GM19238 (cell line): ENCODE data around the gene B4GAT1.
"Not testable (repeated sequence)": the region's sequence is repeated elsewhere in the genome, so short reads cannot be mapped to it uniquely, and the experiment has no call there.

Experiments
- DNase-seq: peaks from one replicate; pipeline ENCODE4 v3.0.0; 2011; ENCODE audit warnings: low spot score; ENCODE audit not compliant: insufficient read length

The B4GAT1 gene

DNA sequence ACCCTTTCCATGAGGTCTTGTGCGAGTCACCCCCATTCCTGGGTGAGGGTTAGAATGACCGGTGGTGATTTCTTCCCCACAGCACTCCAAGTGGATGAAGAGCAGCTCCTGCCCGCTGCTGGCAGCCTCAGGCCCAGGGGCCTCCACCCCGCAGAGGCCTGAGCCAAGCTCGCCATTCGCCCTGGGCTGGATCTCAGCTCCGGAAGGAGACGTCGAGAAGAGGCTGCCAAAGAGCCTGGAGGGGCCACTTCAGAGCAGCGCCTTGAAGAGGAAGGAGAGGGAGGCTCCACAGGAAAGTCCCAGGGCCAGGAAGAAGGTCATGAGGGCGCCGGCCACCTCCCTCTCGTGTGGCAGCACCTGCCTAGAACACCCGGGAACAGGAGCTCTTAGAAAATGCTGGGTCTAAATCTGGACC lies 15.8 kb upstream of the B4GAT1 start:
- DNase-seq: no peak

DNA sequence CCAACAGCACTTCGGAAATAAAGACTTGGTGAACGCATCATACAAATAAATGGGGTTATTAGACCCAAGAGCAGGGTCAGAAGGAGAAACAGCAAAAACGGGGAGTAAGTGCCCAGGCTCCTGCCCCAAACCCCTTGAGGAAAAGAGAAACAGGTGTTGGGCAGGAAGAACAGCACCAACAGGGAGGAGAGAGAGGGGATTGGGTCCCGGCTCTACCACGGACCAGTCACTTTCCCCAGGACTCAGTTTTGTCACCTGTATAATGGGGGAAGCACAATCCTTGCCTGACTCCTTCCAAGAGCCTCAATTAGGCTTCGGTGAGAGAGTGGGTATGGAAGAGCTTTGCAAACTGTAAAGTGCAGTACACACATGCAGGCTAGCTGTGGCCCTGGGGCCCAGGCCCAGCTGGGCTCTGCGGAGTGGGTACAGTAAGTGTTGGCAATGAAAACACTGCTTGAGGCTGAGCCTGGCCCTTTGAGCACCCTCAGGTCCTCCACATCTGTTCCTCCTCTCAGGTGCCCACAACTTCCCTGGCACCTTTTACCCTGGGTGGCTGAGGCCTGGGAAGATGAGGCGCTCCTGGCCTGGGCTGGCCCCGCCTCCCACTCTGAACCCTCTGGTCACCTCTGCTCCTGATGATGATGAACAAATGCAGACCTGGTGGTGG lies 15.2 kb upstream of the B4GAT1 start:
- DNase-seq: no peak

DNA sequence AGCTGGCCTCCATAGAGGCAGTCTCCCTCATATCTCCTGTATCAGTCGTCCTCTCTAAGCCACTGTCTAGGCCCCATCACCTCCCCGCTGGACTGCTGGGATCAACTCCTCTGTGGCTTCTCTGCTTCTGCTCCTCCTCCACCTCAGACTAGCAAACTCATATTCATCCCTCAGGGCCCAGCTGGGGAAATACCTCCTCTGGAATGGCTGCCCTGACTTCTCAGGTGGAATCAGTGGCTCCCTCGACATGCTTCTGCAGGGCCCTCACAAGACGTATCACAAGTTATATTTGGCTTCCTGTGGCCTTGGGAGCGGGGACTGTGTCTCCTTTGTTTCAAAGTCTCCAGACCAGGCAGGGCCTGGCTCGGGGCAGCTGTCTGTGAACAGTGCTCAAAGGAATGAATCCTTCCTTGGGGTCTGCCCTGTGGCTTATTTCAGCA lies 14.1 kb upstream of the B4GAT1 start:
- DNase-seq: no peak

DNA sequence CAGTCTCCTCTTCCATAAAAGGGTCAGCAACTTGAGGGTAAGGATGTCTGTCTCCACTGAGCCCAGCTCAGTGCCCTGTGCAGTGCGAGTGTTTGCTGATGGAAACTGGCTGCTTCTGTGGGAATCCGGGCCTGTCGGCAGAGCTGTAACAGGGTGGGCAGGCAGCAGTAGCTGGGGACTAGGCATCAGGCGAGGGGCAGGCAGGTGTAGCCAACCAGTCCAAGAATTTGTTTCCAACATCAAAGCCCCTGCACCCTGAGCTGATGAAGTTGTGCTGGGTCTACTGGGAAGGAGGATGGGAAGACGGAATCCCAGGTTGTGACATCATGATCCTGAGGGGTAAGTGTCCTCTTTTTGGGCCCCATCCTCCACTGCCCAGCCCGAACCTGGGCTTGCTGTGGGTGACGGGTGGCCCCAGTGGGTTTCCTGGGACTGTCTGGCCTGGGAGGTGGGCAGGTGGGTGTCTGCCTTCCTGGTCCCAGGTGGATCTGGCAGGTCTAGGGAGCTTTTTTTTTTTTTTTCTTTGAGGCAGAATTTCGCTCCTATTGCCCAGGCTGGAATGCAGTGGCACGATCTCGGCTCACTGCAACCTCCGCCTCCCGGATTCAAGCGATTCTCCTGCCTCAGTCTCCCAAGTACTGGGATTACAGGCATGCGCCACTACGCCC lies 13.1 kb upstream of the B4GAT1 start:
- no peak for DNase-seq

DNA sequence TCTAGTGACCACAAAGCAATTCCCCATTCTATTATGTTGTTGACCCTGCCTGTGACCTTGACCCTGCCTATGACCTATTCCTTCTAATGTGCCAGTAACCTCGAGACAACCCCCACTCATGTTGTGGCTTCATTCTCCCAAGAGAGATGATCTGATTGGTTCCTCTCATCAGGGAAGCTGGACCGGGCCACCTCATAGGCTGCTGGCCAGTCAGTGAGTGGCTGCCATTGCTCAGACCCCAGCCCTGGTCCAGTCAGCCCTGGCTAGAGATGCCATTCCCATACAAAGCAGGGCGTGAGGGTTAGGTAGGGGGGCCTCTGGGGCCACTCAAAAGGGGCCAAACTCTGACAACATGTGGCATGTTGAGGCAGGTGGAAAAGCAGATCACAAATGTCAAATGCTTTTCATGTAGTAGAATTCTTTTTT lies 12.2 kb upstream of the B4GAT1 start:
- DNase-seq: no peak

DNA sequence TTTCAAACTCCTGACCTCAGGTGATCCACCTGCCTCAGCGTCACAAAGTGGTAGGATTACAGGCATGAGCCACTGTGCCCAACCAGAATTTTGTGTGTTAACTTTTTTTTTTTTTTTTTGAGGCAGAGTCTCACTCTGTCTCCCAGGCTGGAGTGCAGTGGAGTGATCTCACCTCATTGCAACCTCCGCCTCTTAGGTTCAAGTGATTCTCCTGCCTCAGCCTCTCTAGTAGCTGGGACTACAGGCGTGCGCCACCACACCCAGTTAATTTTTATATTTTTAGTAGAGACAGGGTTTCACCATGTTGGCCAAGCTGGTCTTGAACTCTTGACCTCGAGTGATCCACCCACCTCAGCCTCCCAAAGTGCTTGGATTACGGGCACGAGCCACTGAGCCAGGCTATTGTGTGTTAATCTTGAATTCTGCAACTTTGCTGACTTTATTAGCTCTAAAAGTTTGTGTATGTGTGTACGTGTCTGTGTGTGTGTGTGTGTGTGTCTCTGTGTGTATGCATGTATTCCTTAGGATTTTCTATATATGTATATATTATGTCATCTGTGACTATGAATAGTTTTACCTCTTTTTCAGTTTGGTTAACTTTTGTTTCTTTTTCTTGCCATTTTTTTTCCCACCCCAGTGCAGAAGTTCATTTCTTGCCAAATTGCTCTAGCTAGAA lies 3.3 kb upstream of the B4GAT1 start:
- not testable (repeated sequence) for DNase-seq

DNA sequence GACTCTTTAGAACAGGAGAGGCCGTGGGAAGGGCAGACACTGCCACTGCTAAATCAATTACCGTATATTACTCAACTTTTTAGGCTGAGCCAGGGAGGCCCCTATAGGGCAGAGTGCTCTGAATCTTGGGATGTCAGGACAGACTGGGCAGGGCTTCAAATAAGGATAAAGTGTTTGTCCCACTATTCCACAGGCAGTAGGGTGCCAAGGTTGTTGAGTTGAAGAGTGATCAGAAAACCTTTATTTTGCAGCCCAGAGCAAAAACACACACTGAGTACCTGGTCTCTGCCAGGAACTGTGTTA lies 1.6 kb upstream of the B4GAT1 start:
- no peak for DNase-seq

DNA sequence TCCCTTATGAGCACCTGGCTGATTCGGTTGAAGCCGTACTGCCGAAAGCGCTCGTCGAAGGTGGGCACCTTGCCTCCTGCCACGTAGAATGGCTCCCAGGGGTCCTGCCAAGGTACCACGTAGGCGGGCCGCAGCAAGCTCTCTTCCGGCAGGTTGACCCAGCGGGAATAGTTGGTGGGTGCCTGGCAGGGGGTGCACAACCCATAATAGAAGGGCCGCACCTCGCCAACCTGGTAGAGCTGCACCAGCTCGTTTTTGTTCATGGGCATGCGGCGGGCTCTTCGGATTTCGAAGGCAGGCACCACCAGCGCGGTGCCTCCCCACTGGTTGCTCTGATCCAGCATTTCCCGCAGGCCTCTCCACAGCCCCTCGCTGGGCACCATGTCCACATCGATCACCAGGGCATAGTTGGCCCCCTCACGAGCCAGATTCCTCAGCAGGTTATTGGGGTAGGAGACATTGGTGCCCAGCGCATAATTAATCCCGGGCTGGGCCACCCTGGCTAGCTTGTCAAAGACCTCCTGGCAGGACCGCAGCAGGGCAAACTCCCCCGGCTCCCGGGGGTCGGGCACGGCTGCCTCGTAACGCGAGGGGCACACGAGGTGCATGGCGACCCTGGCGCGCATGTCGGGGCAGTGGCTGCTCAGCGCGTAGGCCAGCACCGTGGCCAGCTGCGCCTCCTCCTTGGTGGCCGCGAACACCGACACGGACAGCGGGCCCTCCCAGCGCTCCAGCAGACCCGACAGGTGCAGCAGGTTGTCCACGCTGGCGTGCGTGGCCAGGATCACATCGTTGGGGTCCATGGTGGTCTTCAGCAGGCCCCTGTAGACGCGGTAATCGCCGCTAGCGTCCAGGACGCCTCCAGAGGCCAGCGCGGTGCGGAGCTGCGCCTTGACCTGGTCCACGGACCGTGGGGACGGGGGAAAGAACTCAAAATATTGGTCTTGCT lies 679 bp downstream of the B4GAT1 start:
- no peak for DNase-seq

DNA sequence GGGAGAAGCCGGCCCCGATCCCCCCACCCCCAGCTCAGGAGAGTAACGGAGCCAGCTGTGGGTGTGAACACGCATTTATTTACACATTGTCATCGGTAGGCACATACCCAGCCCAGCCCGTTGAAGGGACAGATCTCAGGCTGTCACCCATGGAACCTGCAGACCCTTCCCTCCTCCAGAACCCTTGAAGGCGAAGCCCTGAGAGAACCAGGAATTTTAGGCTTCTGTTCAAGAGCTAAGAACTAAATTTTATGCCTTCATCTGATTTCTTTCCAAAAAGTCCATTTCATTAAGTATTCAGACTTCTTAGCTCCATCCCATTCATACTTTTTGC lies 2.1 kb downstream of the B4GAT1 start:
- DNase-seq: no peak

DNA sequence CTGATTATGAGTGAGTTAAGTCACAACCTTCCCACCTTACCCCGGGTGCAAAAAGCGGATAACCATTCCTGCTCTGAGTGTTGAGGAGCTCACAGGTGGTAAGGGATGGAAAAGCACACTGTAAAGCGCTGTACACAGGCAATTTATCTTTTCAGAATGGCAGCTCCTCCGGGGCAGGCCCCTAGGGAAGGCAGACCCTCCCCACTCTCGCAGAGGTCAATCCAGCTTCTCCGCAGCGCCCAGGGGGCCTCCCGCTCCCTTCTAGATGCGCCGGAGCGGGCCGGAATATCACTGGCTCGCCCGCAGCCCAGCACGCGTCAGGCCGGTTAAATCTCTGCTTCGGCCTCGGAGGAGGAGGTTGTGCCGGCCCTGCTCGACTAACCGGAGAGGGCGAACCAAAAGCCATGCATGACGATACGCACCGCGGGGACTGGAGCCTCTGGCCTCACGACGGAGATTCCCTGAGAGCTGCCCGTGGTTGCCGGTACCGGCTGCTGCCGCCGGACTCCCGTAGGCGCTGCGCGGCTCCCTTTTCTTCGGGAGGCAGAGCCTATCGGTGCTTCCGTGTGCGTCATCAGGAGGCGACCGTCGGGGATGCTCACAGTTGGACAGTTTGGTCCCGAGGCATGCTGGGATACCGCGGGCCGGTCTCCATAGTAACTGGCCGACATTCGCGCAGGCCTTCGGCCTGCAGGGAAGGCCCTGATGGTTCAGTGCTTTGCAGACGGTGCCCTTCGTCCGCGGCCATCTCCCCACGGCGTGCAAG lies 2.7 kb downstream of the B4GAT1 start, which contains the start of gene BRMS1:
TSS of gene BRMS1 (minus strand) at position 555 of the 766 bp plus-strand sequence. CDS start 2,870 bp downstream, outside the sequence.
- peak; percentile 98 for DNase-seq

DNA sequence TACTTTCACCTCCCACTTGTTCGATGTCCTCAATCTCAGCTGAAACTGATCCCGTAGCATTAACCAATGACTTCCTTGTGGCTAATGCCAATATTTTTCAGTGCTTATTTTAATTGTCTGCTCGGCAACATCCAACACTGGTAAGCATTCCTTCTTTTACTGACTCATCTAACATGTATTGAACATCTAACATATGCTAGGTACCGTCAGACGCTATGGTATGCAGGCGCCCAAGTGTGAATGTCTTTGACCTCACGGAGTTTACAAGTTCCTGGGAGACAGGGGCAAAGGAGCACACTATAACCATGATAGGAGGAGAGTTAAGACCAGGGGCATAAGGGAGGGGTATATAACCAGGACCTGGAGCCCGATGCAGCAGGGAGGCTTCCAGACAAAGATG lies 4.3 kb downstream of the B4GAT1 start:
- DNase-seq: no peak

DNA sequence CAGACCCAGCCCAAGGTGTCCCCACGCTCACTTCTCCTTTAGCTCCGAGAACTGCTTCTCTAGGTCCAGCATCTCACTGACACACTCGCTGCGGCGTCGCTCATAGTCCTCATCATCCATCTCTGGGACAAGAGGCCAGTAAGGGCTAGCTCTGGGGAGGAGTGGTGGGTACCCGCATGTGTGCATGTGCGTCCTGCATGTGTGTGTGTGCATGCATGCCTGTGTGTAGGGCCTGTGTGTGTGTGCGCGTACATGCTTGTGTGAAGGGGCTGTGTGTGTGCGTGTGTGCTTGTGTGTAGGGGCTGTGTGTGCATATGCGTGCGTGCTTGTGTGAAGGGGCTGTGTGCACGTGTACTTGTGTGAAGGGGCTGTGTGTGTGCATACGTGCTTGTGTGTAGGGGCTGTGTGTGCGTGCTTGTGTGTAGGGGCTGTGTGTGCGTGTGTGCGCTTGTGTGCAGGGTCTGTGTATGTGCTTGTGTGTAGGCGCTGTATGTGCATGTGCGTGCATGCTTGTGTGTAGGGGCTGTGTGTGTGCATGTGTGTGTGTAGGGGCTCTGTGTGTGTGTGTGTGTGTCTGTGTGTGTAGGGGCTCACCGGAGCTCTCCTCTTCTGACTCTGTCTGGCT lies 5.8 kb downstream of the B4GAT1 start:
- no peak for DNase-seq

DNA sequence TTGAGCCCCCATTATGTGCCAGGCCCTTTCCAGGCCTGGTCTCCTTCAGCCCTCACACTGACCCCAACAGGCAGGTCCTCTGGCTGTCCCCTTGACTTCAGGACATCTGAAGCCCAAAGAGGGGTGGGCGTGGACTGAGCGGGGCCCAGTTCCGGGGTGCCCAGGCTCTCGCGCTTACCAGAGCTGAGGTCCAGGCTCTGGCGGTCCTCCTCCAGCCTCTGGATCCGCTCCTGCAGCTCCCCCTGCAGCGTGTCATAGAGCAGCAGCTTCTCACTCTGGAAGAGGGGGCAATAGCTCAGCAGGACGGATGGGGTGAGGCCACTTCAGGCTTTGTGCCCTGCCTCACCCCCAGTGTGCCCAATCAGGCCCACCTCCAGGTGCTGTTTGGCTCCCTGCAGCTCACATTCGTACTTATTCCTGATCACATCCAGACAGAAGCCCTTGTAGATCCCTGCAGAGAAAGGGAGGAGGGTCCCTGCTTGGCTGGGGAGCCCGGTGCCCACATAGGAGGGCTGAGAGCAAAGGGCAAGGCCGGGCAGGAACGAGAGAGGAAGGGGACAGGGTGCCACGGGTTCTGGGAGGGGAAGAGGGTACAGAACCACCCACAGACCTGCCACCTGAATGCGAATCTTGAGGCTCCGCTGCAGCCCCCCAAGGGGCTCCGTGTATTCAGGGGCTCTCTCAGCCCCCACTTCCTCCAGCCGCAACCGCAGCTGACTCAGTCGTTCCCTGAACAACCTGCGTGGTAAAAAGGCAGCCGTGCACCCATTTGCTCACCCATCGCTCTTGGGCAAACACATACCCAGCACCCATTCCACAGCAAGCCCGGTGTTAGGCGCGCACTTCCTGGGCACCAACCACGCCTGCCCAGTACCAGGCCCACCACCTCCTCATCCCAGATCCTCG lies 6.6 kb downstream of the B4GAT1 start:
- no peak for DNase-seq

DNA sequence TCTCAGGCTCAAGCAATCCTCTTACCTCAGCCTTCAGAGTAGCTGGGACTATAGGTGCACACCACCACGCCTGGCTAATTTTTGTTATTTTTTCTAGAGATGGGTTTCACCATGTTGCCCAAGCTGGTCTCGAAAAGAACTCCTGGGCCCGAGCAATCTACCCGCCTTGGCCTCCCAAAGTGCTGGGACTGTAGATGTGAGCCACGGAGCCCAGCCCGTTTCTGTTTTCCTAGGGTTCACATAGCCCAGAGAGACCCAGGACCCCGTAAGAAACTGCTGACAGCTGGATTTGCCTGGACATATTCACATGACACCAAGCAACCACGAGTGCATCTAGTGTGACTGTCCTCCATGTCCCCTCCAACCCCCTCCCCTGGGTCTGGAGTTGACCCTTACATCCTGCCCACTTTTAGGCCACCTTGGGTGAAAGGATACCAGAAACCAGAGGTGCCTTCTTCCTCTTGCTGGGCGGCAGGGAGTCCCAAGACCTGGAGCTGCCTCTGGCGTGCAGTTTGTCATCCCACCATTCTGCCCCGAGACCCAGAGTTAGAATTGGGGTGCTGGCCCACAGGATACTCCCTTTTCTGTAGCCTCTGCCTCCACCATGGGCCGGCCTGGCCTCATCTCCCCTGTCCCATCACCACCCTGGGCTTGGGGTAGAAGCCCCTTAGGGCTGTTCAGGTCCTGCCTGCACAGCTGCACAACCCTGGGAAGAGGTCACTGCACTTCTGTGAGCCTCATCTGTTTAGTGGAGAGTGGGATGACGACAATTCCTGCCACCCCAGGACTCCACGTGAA lies 7.5 kb downstream of the B4GAT1 start:
- DNase-seq: no peak

DNA sequence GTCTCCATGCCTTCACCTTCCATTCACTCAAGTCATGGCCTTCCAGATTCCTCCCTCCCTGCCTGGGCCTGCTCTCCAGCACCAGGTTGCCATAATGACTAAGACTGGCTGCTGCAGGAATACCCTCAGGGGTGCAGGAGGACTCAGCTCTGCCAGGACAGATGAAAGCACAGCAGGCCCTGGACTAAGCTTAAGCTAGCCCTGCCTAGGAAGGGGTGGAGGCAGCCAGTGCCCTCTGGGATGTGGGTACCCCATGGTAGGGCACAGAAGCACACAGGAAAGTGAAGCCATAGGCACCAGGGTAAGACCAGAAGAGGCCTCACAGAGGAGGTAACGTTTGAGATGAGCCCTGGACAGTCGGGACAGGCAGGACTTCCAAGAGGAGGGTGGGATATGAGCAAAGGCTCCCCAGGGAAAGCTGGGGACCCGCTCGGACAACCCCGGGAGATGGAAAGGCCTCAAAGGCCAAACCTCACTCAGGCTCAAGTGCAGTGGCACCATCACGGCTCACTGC lies 8.2 kb downstream of the B4GAT1 start:
- no peak for DNase-seq

DNA sequence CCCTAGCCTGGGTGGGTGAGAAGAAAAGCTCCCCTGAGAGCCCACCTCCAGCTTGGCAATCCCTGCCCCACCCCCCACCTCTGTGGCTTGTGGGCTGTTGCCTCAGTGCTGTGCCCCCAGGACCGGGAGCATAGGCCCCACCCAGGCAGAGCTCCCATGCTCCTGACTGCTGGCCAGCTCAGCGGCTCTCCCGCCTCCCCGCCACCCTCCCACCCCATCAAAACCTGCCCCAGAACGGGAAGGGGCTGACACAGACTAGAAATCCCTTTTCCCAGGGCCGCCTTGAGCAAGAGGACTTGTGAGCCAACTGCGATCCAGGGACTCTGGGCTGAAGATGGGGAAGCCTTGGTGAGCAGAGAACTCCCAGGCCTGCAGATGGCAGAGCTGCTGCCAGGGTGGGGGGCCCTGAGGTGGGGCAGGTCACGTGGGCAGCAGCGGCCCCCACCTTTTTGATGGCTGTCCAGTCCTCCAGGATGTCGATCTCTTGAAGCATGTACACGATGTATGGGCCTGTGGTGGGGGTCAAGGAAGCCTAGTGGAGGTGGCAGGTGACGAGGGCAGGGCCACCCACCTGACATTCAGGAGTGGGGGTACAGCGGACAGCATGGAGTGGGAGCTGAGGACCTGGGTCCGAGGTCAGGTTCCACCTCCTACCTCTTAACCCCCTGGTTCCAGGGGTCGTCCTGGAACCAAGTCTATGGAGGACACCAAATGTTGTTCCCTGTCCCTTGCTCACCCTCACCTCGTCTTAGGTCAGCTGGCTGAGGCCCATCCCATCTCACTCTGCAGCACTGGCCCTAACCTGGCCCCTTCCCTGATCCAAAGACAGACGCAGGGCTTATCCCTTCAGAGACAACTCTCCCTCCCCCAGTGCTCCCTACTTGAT lies 8.9 kb downstream of the B4GAT1 start:
- DNase-seq: no peak

DNA sequence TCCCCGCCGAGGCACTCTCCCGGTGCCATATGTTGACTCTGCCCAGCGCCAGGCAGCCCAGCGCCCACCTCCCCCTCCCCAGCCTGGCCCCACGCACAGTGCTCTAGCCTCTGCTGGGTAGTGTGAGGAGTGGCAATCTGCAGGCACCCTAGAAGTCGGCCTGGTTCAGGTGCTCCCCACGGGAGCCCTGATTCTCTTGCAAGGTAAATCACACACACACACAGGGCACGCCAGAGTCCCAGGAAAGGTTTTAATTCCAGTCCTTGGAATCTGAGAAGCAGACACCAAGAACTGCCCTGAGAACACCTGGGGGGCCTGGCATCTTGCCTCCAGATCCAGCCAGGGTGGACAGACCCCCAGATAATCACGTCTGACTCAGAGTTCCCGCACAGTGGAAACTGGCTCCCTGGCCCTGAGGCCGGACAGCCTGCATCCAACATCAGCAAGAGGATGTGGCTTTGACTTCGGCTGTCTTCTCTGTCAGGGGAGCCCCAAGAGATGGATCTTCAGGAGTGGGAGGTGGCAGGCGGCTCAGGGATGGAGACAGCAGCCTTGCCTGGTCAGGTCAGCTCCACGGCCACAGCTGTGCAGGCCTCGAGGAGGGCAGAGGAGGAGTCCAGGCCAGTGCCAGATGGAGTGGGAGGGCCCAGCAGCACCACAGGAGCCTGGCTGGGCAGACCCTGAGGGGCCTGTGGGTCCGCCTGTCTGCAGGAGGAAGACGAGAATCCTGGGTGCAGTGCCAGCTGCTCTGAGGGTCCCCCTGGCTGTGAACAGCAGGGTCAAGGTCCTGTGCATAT lies 10.1 kb downstream of the B4GAT1 start:
- DNase-seq: no peak
